ENCODE results near the gene PKMYT1. TPM values are rescaled to one million over a fixed set of nuclear protein-coding genes. Genes with fewer than 3 reads are reported as not detected.

PKMYT1 gene
- total and polyA plus RNA-seq, 2 of the 4 experiments (the other 2 are of a cell fraction), result 1.8 to 14.9 TPM

- Histone ChIP-seq H3K9me3 (ENCODE audit: control insufficient read depth, insufficient read depth, low read length) (no peaks in the 10 kb centered on the region), H3K27ac (ENCODE audit: insufficient read depth, low read length) (no peak overlapping the region), H2BK120ac (ENCODE audit: low read depth, low read length) (no peak overlapping the region), H2AFZ (replicated peaks; ENCODE audit: low read length, poor library complexity) (no peak overlapping the region), H2AK5ac (ENCODE audit: low read depth, low read length) (no peak overlapping the region), H4K8ac (ENCODE audit: low read depth in 2 of 2, low read length in 2 of 2) (no peak overlapping the region), H2AK9ac (replicated peaks; ENCODE audit: low read depth, low read length, poor library complexity) (no peak overlapping the region), H3K23ac (ENCODE audit: low read depth, low read length) (no peak overlapping the region), H3K14ac (replicated peaks; ENCODE audit: low read depth, low read length) (no peak overlapping the region), H3K36me3 (ENCODE audit: control insufficient read depth, insufficient read depth, low read length) (peaks cover 24% of the 10 kb centered on the region), H4K20me1 (ENCODE audit: insufficient read depth, low read length) (peaks cover 6% of the 10 kb centered on the region; the same call in 1 of the 2 replicates), H2BK20ac (ENCODE audit: low read depth, low read length) (no peak overlapping the region), H3K4me2 (ENCODE audit: low read depth, low read length) (no peak overlapping the region), H3K4me3 (ENCODE audit: insufficient read depth, low read depth, low read length) (no peak overlapping the region), H2BK5ac (ENCODE audit: low read depth, low read length, poor library complexity, severe bottlenecking) (no peak overlapping the region), H3K4me1 (ENCODE audit: control insufficient read depth, insufficient read depth, low read length) (no peaks in the 10 kb centered on the region), H3K9ac (ENCODE audit: low read depth, low read length) (no peak overlapping the region), H3K27me3 (ENCODE audit: control insufficient read depth, insufficient read depth, low read length) (no peaks in the 10 kb centered on the region), H4K5ac (ENCODE audit: low read depth, low read length) (no peak overlapping the region), H2BK15ac (ENCODE audit: low read depth, low read length) (no peak overlapping the region), H3K9me1 (ENCODE audit: insufficient read depth, low read length) (no peaks in the 10 kb centered on the region), H3K79me1 (ENCODE audit: low read depth in 1 of 2, low read length in 2 of 2) (peaks cover 6 to 40% of the 10 kb centered on the region in 2 experiments), H3K18ac (ENCODE audit: low read depth, low read length) (no peak overlapping the region), H4K91ac (ENCODE audit: insufficient read depth, low read depth, low read length) (no peak overlapping the region), H3K56ac (ENCODE audit: extremely low read depth, insufficient read depth, low read length) (no peak overlapping the region; the same call in 1 of the 2 replicates), H3K4ac (ENCODE audit: low read depth, low read length) (no peak overlapping the region)
- no TSS peak for BruUV-seq (replicated peaks)
- CTCF ChIA-PET, result interaction anchor here (0.7 to 1.2 kb wide), 2 partner anchors 13 to 20 kb away, joined by 3 read pairs; no protein-coding TSS in a partner anchor
- POLR2A ChIA-PET (ENCODE audit: unreplicated experiment), result no interaction called here
- intact Hi-C loops (cut with micrococcal nuclease), result no loop called here
- ATAC-seq (ENCODE audit: low read depth) (no peak), DNase-seq (no peak)
- TF ChIP-seq, protein P1, sequence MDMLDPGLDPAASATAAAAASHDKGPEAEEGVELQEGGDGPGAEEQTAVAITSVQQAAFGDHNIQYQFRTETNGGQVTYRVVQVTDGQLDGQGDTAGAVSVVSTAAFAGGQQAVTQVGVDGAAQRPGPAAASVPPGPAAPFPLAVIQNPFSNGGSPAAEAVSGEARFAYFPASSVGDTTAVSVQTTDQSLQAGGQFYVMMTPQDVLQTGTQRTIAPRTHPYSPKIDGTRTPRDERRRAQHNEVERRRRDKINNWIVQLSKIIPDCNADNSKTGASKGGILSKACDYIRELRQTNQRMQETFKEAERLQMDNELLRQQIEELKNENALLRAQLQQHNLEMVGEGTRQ (IDR thresholded peaks at IDR 0.05; ENCODE audit: low read depth, low read length), result no peak
- no peak for TF ChIP-seq SMC3 (IDR thresholded peaks at IDR 0.05; ENCODE audit: low read depth, low read length)
- no peak for TF ChIP-seq FOS (IDR thresholded peaks at IDR 0.05; ENCODE audit: low read depth, low read length)
- TF ChIP-seq MAFK (IDR thresholded peaks at IDR 0.05; ENCODE audit: low read depth, low read length), result no peak
- no peak for TF ChIP-seq RFX5 (IDR thresholded peaks at IDR 0.05; ENCODE audit: low read depth, low read length)
- no peak for TF ChIP-seq NFE2L2 (IDR thresholded peaks at IDR 0.05; ENCODE audit: low read depth, low read length)
- no peak for TF ChIP-seq BHLHE40 (IDR thresholded peaks at IDR 0.05; ENCODE audit: low read depth, low read length)
- TF ChIP-seq, protein P2, sequence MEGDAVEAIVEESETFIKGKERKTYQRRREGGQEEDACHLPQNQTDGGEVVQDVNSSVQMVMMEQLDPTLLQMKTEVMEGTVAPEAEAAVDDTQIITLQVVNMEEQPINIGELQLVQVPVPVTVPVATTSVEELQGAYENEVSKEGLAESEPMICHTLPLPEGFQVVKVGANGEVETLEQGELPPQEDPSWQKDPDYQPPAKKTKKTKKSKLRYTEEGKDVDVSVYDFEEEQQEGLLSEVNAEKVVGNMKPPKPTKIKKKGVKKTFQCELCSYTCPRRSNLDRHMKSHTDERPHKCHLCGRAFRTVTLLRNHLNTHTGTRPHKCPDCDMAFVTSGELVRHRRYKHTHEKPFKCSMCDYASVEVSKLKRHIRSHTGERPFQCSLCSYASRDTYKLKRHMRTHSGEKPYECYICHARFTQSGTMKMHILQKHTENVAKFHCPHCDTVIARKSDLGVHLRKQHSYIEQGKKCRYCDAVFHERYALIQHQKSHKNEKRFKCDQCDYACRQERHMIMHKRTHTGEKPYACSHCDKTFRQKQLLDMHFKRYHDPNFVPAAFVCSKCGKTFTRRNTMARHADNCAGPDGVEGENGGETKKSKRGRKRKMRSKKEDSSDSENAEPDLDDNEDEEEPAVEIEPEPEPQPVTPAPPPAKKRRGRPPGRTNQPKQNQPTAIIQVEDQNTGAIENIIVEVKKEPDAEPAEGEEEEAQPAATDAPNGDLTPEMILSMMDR (conservative IDR thresholded peaks at IDR 0.05; ENCODE audit: low read depth, low read length), result no peak
- TF ChIP-seq MXI1 (IDR thresholded peaks at IDR 0.05; ENCODE audit: borderline replicate concordance, low read depth, low read length), result no peak
- no peak for TF ChIP-seq RCOR1 (IDR thresholded peaks at IDR 0.05; ENCODE audit: insufficient replicate concordance, low read length)
- TF ChIP-seq RAD21 (IDR thresholded peaks at IDR 0.05; ENCODE audit: low read length), result no peak
- TF ChIP-seq CEBPB (IDR thresholded peaks at IDR 0.05; ENCODE audit: low read depth, low read length), result no peak
- no peak for TF ChIP-seq ELK1 (IDR thresholded peaks at IDR 0.05; ENCODE audit: borderline replicate concordance, low read depth, low read length)
- no peak for TF ChIP-seq POLR2A (IDR thresholded peaks at IDR 0.05; ENCODE audit: low read depth, low read length)
- TF ChIP-seq CHD1 (IDR thresholded peaks at IDR 0.05; ENCODE audit: low read depth, low read length), result no peak
- no peak for TF ChIP-seq MAZ (IDR thresholded peaks at IDR 0.05; ENCODE audit: borderline replicate concordance, low read depth, low read length)
- in situ Hi-C loops (cut with MboI; ENCODE audit: low sequenced_read_pairs), result no loop called here
- dilution Hi-C loops (cut with HindIII; ENCODE audit: low sequenced_read_pairs, unreplicated experiment), result no loop called here
- WGBS, 2 experiments (ENCODE audit: extremely low coverage in 2 of 2, insufficient read length in 1 of 2), result 80% methylated on average over 1 of the region's 9 CpGs; no CpG with 5 or more reads in 1 of the 2 experiments
Observed at GRCh38 chr16:2925951-2926649, 54.1 kb downstream of the PKMYT1 start.
